GM18868 (cell line): ENCODE results near the gene DNM3.
A peak's percentile ranks its signal among the peaks of the same experiment; 100 is the strongest.

Source experiments
- ATAC-seq: cut with Tn5 transposase; IDR thresholded peaks from one replicate; pipeline ENCODE4 v1.9.1; 2021; ENCODE audit warnings: mild to moderate bottlenecking, moderate library complexity; ENCODE audit not compliant: unreplicated experiment

DNM3 gene

DNA sequence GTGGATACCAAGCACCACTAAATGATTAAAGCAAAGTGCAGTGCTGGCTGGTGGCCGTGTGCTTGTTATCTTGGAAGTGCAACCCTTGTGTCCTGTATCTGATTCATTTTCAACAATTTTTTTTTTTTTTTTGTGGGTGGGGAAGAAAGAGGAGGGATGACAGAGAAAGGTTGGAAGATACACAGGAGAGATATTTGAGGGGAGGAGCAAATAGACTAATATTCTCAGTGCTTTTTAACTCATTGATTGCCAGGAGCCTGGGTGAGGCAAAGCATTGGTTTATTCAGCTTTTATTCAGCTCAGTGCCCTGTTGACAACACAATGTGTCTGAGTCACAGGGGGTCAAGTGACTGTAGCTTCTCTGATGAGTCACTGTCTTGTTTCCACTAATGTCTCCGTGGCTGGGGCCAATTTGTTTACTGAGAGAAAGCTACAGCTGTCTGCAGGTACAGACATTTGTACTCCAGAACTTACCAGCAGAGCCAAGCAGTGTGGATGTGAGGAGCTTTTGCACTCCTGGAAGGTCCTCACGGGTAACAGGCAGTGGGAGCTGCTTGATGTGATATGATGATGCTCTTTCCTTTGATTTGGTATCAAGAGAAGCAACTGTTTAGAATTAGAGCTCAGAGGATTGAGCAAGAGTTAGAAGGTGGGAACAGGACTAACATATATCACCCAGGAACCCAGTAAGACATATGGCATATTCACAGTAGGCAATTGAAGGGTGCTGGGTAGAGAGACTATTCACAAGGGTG lies 23.6 kb upstream of the DNM3 start:
- ATAC-seq = peak; percentile 95

DNA sequence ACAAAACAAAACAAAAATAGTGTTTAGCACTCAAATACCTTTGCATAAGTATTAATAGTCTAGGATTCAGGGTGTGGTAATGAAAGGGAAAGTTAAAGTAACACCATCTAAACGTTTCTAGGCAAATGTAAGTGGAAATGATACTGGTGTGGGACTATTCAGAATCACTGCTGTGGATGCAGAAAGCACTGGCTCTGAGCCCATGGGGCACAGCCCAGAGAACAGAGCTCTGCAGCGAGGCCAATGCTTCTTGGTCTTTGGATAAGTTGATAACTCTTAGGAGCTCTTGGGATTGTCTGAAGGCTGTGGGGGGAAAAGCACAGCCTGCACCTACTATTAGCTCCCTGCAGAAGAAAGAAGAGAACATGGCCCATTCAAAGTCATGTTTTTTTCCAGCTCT lies 21.4 kb upstream of the DNM3 start:
- no peak for ATAC-seq

DNA sequence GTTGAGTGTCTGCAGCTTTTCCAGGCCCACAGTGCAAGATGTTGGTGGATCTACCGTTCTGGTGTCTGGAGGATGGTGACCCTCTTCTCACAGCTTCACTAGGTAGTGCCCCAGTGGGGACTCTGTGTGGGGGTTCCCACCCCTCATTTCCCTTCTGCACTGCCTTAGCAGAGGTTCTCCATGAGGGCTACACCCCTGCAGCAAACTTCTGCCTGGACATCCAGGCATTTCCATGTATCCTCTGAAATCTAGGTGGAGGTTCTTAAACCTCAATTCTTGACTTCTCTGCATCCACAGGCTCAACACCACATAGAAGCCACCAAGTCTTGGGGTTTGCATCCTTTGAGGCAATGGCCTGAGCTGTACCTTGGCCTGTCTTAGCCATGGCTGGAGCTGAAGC lies 14.3 kb upstream of the DNM3 start:
- no peak for ATAC-seq

DNA sequence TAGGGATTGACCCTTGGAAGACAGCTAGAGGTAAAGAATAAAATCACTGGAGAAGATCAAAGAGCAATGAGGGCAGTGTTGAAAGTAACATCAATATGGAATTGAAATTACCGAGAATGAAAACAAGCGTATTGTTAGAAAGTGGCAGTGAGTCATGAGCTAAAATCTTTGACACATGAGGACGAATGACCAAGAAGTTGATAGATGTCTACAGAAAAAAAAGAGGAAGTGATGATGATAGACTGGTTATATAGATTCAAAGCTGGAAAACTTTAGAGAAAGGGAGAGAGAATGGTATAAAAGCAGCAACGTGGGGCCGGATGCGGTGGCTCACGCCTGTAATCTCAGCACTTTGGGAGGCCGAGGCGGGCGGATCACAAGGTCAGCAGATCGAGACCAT lies 12.5 kb upstream of the DNM3 start:
- no peak for ATAC-seq

DNA sequence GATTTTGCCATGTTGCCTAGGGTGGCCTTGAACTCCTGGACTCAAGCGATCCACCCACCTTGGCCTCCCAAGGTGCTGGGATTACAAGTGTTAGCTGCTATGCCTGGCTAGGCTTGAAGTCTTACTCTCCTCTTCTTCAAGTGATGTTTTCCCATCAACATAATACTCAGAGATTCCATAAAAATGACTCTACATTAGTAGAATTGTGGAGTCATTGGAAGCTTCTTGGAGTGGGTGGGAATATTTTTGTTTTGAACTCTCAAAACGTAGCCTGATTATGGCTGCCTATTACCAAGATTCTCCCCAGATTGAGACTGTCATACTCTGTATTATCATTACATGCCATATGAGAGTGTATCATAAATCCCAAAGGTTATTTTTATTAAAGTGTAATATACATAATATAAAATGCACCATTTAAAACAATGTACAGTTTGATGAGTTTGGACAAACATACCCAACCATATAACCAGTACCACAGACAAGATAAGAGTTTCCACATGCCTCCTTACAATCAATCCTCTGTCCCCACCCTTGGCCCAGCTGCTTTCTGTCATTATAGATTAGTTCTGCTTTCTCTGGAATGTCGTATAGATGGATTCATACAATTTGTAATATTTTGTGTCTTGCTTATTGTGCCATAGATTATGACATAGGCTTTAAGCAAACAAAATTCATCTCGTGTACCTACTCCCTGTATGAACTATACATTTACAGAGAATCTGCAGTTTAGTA lies 8.0 kb upstream of the DNM3 start:
- no peak for ATAC-seq

DNA sequence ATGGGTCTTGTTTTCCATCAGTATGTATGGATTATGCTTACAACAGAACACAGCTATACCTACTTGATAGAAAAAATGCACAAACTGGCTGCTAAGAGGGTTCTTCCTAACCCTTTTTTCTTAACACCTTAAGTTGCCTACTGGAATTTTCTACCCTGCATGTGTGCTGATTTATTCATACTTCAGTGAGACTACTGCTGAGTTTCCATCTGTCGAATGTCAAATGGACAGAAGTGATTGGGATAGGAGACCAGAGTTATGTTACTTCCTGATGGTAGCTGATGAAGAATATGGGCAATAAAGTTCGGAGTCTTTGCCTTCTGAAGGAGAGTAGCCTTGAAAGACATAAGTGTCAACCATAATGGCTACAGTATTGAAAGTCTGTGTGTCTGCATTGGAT lies 6.5 kb upstream of the DNM3 start:
- no peak for ATAC-seq

DNA sequence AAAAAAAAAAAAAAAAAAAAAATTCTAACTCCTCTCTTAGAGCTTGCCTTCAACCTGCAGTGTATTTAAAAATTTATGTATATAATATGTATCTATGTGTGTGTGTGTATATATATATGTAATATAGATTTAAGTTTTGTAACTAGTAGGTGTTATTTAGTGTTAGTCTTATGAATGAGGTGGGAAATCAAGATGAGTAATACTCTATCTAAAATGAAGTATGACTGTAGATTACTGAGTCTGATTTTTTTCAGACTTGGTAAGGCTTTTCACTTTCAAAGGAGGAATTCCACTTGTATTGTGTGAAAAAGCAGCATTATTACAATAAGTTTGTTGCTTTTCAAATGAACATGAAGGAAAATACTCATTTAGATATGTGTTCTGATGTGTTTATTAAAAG lies 5.4 kb upstream of the DNM3 start:
- no peak for ATAC-seq

DNA sequence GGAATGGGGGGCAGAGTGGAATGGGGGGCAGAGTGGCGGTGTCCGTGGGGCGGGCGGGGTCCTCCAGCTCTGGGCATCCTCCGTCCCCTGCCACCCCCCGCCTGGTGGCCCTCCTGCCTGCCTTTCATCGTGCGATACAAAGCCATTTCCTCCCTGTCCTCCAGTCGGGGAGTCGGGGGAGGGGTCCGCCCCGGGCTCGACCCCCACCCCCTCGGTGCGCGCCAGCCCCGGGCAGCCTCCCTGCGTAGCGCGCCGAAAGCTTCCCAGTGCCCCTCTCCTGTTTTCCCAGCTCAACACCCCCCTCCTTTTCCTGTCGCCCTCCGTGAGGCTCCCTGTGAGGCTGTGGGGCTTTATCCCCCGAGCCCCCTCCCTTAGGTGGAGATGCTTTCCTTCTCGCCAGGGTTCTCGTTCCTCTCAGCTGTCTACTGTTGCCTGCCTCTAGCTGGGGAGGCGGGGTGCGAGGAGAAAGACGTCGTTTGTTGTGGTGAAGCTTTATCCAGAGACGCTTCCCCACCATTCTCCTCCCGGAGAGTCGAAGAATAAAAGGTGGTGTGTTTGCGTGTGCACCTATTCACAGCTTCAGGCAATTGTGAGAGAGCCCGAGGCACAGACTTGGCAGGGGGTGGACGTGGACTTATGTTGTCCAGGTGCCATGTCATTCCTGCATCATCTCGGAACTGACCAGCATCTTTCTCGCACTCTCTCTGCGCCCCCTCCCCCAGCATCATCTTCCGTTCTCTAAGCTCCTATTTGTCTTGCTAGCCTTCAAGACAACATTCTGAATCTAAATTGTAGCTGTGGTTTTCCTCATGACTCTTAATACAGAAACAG lies 848 bp downstream of the DNM3 start:
- ATAC-seq = no peak

DNA sequence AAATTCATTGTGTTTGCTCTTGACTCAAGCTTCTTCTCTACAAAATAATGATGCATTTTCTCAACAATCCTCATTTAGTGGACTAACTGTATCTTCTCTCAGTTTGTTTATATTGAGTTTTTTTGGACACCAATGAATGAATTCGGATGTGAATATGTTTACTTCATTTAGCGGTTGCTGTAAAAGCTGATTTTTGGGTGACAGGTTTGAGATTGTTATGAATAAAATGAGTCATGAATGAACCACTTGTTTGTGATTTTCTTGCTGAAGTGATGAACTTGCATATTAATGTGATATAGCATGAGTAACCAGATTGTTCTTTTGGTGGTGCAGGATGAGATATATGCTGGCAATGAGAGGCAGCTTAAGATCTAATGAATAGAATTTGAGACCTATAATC lies 3.1 kb downstream of the DNM3 start:
- ATAC-seq = no peak

DNA sequence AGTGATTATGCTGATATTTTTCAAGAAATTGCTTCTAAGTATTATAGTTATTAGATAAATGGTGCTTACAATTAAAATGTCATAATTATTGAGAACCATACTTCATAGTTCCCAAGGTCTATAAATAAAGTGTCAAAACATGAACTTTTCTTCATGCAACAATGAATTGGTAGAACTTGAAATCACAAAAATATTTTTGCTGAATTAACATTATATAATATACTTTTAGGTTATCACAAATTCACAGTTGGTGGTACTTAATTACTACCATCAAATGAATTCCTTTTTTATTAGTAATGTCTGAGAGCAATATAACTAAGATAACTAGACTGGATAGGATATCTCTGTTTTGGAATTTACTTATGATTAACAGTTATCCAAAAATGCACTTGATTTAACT lies 4.7 kb downstream of the DNM3 start:
- ATAC-seq = no peak

DNA sequence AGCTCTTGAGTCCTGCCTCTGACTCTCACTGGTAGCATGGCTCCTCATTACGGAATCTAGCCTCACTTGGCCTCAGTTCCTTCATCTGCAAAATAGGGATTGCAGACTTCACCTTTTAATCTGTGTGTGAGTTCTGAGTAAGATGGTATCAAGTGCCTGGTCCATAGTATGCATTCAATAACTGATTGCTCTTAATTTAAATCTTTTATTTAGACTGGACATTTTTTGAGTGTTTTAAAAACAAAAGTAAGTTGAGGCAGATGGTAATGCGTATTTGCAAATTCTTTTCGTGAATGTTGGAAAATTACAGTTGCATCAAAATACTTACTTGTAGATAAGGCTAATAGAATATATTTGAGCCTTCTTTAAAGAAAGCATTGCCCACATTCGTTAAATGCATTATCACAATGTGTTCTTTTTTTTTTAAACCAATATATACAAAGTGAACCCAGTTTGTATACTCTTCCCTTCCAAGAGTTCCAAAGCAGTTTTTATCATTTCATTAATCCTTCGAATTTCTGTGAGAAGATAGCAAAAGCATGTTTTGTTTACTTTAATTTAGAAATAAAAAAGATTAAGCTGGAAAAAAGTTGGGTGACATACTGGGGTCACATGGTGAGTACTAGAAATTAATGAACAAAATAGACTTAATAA lies 8.1 kb downstream of the DNM3 start:
- no peak for ATAC-seq

DNA sequence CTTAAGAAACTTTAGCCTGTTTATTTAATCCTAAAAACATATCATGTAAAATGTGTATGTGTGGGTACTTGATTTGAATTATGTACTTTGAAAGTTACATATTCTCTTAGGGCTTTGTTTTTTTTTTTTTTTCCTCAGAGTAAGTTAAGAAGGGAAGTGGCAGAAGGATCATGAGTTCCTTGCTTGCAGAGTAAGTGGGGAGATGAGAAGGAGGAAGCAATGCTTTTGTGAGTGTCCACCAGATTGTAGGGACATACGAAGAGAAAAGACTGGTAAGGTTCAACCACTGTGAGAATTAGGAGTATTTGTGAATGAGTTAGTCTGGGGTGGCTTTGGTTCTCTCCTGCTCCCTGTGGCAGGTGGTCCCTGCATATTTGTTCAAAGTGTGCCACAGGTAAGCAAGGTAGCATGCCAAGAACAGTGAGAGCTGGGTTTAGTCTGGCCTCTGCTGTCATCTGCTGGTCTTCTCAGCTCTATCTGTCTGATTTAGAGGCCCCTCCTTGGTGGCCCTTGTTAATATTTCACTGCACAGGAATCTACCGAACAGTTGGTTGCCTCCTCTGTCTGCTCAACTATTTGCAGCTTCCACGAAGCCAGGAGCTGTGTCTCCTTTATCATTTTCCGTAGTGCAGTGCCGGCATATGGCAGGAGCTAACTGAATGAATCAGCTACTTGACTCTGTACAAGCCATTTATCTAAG lies 9.5 kb downstream of the DNM3 start:
- no peak for ATAC-seq

DNA sequence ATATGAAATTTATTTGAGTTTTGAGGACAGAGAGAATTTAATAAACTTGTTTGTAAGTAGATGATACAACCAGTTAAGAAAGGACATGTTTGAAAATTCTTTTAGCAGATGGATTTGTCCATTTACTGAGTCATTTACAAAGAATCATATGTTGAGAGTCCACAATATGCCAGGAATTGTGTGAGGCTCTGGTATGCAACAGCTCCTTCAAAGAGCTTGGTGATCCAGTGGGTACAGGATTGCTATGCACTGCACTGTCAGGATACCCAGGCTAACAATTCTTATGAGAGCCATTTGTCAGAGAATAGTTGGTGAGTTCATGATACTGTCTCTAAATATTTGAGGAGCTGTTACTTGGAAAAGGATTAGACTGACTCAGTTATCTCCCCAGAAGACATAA lies 11.0 kb downstream of the DNM3 start:
- no peak for ATAC-seq

DNA sequence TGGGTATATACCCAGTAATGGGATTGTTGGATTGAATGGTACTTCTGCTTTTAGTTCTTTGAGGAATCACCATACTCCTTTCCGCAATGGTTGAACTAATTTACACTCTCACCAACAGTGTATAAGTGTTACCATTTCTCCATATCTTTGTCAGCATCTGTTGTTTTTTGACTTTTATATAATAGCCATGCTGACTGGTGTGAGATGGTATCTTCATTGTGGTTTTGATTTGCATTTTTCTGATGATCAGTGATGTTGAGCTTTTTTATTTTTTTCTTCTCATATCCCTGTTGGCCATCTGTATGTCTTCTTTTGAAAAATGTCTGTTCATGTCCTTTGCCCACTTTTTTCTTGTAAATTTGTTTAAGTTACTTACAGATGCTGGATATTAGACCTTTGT lies 14.1 kb downstream of the DNM3 start:
- no peak for ATAC-seq

DNA sequence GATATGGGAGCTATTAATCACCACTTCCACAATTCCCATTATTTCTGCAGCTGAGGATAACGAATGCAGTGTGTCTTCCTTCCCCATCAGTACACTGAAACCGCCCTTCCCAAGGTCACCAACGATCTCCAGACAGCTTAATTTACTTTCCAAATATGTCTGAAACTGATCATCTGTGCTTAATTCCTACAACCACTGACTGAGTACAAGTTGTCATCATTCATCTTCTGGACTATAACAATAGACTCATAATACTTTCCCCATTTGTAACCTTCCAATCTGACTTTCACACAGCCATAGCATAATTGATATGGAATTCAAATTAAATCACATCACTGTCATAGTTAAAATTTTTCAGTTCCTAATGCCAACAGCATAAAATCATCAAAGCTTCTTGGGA lies 17.4 kb downstream of the DNM3 start:
- ATAC-seq = no peak

DNA sequence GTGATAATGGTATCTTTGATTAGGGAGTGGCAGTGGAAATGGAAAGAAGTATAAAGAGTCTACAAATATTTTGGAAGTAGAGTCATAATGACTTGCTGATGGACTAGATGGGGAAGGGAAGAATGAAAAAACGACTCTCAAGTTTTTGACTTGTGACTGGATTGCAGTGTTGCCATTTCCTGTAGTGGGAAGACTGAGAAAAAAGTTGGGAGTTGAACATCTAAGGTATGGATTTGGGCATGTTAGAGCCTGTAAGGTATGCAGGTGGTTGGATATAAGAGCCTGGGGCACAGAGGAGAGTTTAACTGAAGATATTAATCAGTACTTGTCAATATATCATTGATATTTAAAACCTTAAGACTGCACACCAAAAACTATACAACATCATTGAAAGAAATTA lies 19.4 kb downstream of the DNM3 start:
- ATAC-seq = no peak

DNA sequence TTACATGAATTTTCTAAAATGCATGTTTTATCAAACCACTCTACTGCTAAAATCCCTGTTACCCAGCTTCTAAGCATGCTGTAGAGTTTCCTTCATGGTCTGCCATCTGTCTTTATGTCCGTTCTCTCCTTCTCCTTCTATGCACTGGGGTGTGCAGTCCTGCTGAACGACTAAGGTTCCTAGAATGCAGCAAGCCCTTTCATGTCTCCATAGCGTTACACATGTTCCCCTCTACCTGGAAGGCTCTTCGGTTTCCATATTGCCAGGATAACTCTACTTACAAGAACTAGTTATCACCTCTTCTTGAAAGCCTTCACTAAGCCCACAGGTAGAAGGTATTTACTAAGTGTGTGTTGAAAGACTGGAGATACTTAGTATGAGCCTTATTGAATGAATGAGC lies 22.2 kb downstream of the DNM3 start:
- no peak for ATAC-seq

DNA sequence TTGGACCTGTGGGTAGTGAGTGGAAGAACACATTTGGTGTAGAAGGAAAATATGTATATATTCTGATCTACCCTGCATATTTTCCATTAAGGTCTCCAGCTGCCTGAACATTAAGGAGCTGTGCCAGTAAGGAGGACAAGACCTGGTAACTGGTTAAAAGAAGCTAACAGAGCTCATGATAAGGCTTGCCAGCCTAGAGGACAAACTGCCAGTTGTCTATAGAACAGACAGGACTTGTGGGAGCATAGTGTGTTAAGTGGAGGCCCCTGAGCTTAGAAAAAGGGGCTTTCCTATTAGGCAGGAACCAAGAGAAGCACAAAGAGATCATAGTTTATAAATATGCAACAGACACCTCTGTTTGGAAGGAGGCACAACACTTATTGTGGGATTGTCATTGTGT lies 23.0 kb downstream of the DNM3 start:
- ATAC-seq = no peak

DNA sequence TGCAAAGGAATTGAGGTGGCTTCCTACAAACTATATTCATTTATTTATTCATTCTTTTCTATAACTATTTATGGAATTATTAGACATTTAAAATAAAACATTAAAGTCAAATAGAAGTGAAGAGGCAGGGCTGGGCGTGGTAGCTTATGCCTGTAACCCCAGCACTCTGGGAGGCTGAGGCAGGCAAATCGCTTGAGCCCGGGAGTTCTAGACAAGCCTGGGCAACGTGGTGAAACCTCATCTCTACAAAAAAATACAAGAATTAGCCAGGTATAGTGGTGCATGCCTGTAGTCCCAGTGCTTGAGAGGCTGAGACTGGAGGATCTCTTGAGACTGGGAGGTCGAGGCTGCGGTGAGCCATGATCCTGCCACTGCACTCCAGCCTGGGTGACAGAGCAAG lies 23.8 kb downstream of the DNM3 start:
- no peak for ATAC-seq

DNA sequence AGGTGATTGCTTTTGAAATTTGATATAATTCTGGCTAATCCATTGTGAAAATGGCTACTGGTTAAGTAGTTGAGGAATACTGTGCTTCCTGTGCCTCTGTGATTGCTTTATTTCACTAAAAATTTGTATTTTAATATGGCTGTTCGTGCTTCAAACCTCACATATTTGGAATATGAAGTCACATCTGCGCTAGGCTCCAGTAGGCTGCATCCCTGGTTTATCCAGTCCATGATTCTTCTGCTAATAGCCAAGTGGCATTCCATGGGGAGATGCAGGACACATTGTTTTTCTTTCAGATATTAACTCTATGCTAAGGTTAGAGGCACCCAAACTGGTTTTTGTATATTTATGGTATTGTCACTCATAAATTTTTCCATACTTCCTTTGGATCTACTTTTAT lies 25.9 kb downstream of the DNM3 start:
- ATAC-seq = no peak
